HG02798 (cell line): ENCODE measurements around the gene UBE2Q1.

Experiments
- ATAC-seq: cut with Tn5 transposase; IDR thresholded peaks from one replicate; pipeline ENCODE4 v1.9.1; 2021; ENCODE audit warnings: mild to moderate bottlenecking; ENCODE audit not compliant: unreplicated experiment, poor library complexity

Gene UBE2Q1

GRCh38 chr1:154520333-154520732 is 38.1 kb downstream of the UBE2Q1 start:
- ATAC-seq = no peak

GRCh38 chr1:154519591-154519991 is 38.9 kb downstream of the UBE2Q1 start:
- no peak for ATAC-seq

GRCh38 chr1:154517661-154518060 is 40.8 kb downstream of the UBE2Q1 start:
- no peak for ATAC-seq

DNA sequence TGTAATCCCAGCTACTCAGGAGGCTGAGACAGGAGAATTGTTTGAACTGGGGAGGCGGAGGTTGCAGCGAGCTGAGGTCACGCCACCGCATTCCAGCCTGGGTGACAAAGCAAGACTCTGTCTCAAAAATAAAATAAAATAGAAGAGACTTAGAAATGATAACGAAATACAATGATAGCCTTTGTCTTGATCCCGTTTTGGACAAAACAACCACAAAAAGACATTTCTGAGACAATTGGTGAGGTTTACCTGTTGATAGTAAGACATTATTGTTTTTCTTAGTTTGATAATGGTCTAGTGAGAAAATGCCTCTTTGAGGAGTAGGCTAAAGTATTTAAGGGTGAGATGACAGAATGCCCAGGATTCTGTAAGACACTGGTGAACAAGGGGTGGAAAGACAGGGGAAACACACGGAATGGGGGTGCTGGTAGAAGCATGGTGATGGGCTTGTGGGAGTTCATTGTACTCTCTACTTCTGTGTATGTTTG is 44.4 kb downstream of the UBE2Q1 start:
- ATAC-seq = no peak

GRCh38 chr1:154512760-154513159 is 45.7 kb downstream of the UBE2Q1 start:
- ATAC-seq = no peak

GRCh38 chr1:154503898-154504297 is 54.6 kb downstream of the UBE2Q1 start:
- no peak for ATAC-seq

DNA sequence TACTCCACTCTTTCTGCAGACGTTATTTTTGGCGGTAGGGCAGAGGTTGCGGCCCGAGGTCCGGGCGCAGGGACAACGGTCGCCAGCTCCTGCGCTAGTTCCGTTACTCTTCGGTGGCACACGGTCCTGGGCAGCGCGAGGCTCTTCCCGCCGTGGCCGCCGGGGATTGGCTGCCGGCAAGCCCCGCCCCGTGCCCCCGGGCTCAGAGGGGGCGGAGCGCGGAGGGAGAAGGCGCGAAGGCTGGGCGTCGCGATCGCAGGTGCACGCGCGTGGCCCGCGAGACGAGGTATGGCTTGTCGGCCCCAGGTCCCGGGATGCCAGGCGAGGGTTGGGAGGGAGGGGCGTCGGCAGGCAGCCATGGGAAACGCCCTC is 55.7 kb downstream of the UBE2Q1 start:
- no peak for ATAC-seq

- ATAC-seq = no peak
Observed at GRCh38 chr1:154502066-154502743, 56.3 kb downstream of the UBE2Q1 start, which contains the start of the genes SHE and TDRD10. TSS of gene SHE (minus strand) at chr1:154502412. CDS start at chr1:154502026, 386 bp downstream. TSS of gene TDRD10 (plus strand) at chr1:154502219. CDS start at chr1:154506904, 4,685 bp downstream.

DNA sequence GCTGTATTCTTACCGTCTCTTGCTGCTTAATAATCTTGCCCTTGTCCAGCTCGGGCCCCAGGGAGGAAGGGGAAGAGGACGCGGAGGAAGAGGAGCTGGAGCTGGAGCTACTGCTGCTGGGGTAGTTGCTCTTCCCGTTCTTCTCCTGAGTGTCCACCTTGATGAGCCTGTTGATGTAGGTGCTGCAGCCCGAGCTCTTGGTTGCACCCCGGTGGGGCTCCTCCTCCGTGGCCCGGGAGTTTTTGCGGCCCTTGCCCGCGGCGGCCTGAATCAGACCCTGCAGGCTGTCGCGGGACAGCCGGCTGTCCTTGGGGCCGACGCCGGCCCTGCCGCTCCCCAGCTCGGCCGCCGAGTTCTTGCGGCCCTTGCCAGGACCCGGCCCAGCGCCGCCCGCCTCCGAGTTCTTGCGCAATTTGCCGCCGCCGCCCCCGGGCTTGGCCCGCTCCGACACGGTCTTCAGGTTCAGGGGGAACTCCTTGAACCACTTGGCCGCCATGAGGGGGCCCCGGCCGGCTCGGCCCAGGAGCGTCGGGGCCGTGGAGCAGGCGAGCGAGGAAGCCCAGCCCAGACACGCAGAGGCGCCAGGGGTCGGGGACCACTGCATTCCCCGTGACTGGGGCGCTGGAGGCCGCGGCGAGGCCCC is 56.9 kb downstream of the UBE2Q1 start:
- no peak for ATAC-seq

DNA sequence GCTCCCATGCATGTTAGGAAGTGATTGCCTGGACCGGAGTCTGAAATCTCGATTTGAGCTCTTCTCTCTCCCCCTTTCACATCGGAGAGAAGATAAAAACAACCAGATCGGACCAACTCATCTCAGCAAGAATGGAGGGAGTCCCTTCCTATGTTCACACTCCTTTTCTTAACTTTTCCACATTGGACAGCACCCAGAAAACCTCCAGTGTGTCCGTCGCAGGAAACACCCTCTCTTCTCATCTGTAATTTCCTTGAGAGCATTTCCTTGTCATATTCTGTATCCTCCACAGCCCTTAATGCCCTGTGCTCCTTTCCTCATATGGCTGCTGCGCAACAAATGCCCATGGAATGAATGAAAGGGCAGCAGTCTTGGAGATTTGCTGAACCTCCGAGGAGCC is 57.9 kb downstream of the UBE2Q1 start:
- ATAC-seq = no peak

GRCh38 chr1:154499446-154499845 is 59.0 kb downstream of the UBE2Q1 start:
- no peak for ATAC-seq
